NCI-H460 (cell line): ENCODE data around the gene STXBP2. TPM values are rescaled to one million over a fixed set of nuclear protein-coding genes. Genes with fewer than 3 reads are reported as not detected.

Experiments used
- small RNA-seq, 2 experiments: library from RNA; depleted of rRNA; stranded (forward); fragments of <200 nt; gene quantifications; one replicate each; pipeline ENCODE3, GENCODE V24; 2014
- total RNA-seq: library from RNA; depleted of rRNA; stranded (reverse); fragments of >200 nt; shearing (Covaris generic); gene quantifications from 2 replicates; pipeline ENCODE4 v1.2.3, GENCODE V29; 2014; rRNA removed

The STXBP2 gene
- total RNA-seq, 1 experiment from 2014 or later: 18.9 TPM

Small RNA genes within 50 kb of the gene (small RNA-seq; reads per million reads assigned to genes)
- gene MIR6792: 0 reads per million in 2 experiments

Other genes starting within 250 kb of the STXBP2 start
- 1.5 and 2.1 TPM in 2 replicates for gene PEX11G, start 148.1 kb upstream of the STXBP2 start, total RNA-seq
- 5.9 and 7.6 TPM in 2 replicates for gene ZNF358, start 121.0 kb upstream of the STXBP2 start, total RNA-seq
- 3.3 and 3.9 TPM in 2 replicates for gene MCOLN1, start 114.5 kb upstream of the STXBP2 start, total RNA-seq
- 40.8 and 45.5 TPM in 2 replicates for gene PNPLA6, start 101.4 kb upstream of the STXBP2 start, total RNA-seq
- gene CAMSAP3, start 41.2 kb upstream of the STXBP2 start, total RNA-seq: 0.35 and 0.89 TPM in 2 replicates
- gene XAB2, start 7.6 kb upstream of the STXBP2 start, total RNA-seq: 34.8 and 36.0 TPM in 2 replicates
- gene PET100, start 7.3 kb upstream of the STXBP2 start, total RNA-seq: 20.4 and 20.6 TPM in 2 replicates
- not detected in 2 replicates for gene PCP2, start 3.4 kb upstream of the STXBP2 start, total RNA-seq
- not detected in 2 replicates for gene RETN, start 31.9 kb downstream of the STXBP2 start, total RNA-seq
- not detected in 2 replicates for gene MCEMP1, start 40.0 kb downstream of the STXBP2 start, total RNA-seq
- 40.2 and 73.1 TPM in 2 replicates for gene TRAPPC5, start 43.7 kb downstream of the STXBP2 start, total RNA-seq
- not detected in 2 replicates for gene FCER2, start 65.0 kb downstream of the STXBP2 start, total RNA-seq
- not detected in 2 replicates for gene CLEC4G, start 95.0 kb downstream of the STXBP2 start, total RNA-seq
- not detected in 2 replicates for gene CD209, start 110.4 kb downstream of the STXBP2 start, total RNA-seq
- 0.05 TPM in 1 of 2 replicates, not detected in the other for gene CLEC4M, start 126.1 kb downstream of the STXBP2 start, total RNA-seq
- 10.9 and 11.2 TPM in 2 replicates for gene EVI5L, start 193.1 kb downstream of the STXBP2 start, total RNA-seq
- gene PRR36, start 237.3 kb downstream of the STXBP2 start, total RNA-seq: 0.43 TPM in 1 of 2 replicates, not detected in the other